Measurements from ENCODE around the gene TRMT2A.

DNA sequence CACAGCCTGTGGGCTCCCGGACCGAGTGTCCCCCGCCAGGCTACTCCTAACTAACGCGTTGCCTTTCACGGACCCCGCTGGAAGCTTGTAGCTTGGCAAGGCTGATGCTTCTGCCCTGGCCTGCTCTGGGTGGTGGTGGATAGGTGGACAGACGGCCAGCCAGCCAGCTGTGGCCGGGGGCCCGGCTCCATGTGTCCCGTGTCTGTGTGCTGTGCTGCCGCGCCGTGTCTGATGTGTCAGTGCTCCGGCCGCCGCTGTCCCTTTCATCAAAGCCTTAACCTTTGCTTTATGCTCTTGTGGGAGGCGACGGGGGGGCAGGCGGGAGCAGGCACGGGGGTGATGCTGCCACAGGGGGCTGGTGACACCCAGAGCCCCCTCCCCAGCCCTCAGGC lies 28.8 kb upstream of the TRMT2A start:
- TF ChIP-seq POLR2AphosphoS5 (IDR thresholded peaks at IDR 0.05; ENCODE audit: low read length) (no peak), USF2 (IDR thresholded peaks at IDR 0.05; ENCODE audit: borderline replicate concordance, low read depth, low read length) (no peak), POLR2A (IDR thresholded peaks at IDR 0.05; ENCODE audit: low read depth, low read length) (no peak), NR2C2 (IDR thresholded peaks at IDR 0.05; ENCODE audit: borderline replicate concordance, control insufficient read depth, insufficient read length, low read depth) (no peak), CTCF (IDR thresholded peaks at IDR 0.05 in 2 of 3, conservative IDR thresholded peaks at IDR 0.05 in 1 of 3; ENCODE audit: control insufficient read depth in 2 of 3, extremely low read depth in 1 of 3, insufficient read depth in 1 of 3, low read depth in 3 of 3, low read length in 3 of 3) (no peak)

All from GM12878 (cell line).